Measurements from ENCODE around the gene ATP7A. TPM values are rescaled to one million over a fixed set of nuclear protein-coding genes. Genes with fewer than 3 reads are reported as not detected.

Gene ATP7A
- total and polyA plus RNA-seq, 2 donors (not counting 3 experiments of a cell fraction or from before 2014, with no cell fraction given): 3.1 to 8.8 TPM

- FAIRE-seq: no peak
- POLR2A ChIA-PET: interaction anchor here (0.6 kb wide), 1 partner anchor 41 kb away, joined by 3 read pairs; no protein-coding TSS in a partner anchor
Observed at GRCh38 chrX:78064152-78064551, 153.7 kb downstream of the ATP7A start.

More at GRCh38 chrX:78064152-78064551, 153.7 kb downstream of the ATP7A start:
- Histone ChIP-seq H3K4me1 (ENCODE audit: control insufficient read depth, extremely low read depth, insufficient read depth, low read length) (peaks cover 4% of the 10 kb centered on the region), H3K36me3 (ENCODE audit: control insufficient read depth in 2 of 2, extremely low read depth in 1 of 2, insufficient read depth in 2 of 2, low read length in 2 of 2) (no peaks in the 10 kb centered on the region), H3K9me1 (replicated peaks; ENCODE audit: control insufficient read depth, extremely low read depth, insufficient read depth, low read length) (no peaks in the 10 kb centered on the region), H3K79me2 (ENCODE audit: control insufficient read depth, insufficient read depth, low read length) (no peaks in the 10 kb centered on the region), H3K9me3 (replicated peaks; ENCODE audit: control insufficient read depth, insufficient read depth, low read length) (no peaks in the 10 kb centered on the region), H2AFZ (ENCODE audit: low read depth, low read length) (no peak overlapping the region), H4K20me1 (replicated peaks; ENCODE audit: control insufficient read depth, extremely low read depth, insufficient read depth, low read length) (no peaks in the 10 kb centered on the region), H3K27me3 (ENCODE audit: control insufficient read depth in 2 of 2, insufficient read depth in 2 of 2, low read length in 2 of 2) (no peaks in the 10 kb centered on the region), H3K27ac (ENCODE audit: insufficient read depth, low read depth, low read length) (no peak overlapping the region), H3K9ac (replicated peaks; ENCODE audit: extremely low read depth, insufficient read depth, low read length) (no peak overlapping the region), H3K4me2 (ENCODE audit: insufficient read depth, low read length) (no peak overlapping the region), H3K4me3 (replicated peaks in 1 of 3; ENCODE audit: insufficient read depth in 1 of 3, low read depth in 1 of 3, low read length in 3 of 3) (no peak overlapping the region)
- DNase-seq (ENCODE audit: low read depth, low spot score): no peak
- intact Hi-C loops (cut with micrococcal nuclease): no loop called here
- no peak for TF ChIP-seq MAX (IDR thresholded peaks at IDR 0.05; ENCODE audit: insufficient read depth, insufficient read length)
- no peak for TF ChIP-seq POLR2A (IDR thresholded peaks at IDR 0.05; ENCODE audit: low read depth, low read length)
- no peak for TF ChIP-seq FOS (IDR thresholded peaks at IDR 0.05; ENCODE audit: borderline replicate concordance, insufficient read depth, low read length)
- TF ChIP-seq POLR2AphosphoS5 (IDR thresholded peaks at IDR 0.05; ENCODE audit: insufficient read depth, low read depth, low read length): no peak
- no peak for TF ChIP-seq CTCF (IDR thresholded peaks at IDR 0.05; ENCODE audit: extremely low read depth in 1 of 2, insufficient read depth in 1 of 2, low read depth in 1 of 2, low read length in 2 of 2)
- BruUV-seq (replicated peaks): no TSS peak
- dilution Hi-C loops (cut with MboI; ENCODE audit: extremely low pct_ligation_motif_present, low sequenced_read_pairs): no loop called here
- CTCF ChIA-PET: interaction anchor here (1.5 to 1.9 kb wide), 2 partner anchors 34 to 39 kb away, joined by 4 to 6 read pairs; no protein-coding TSS in a partner anchor
